HEK293 (cell line): ENCODE measurements around the gene PAK1.

ENCODE experiments used
- CTCF ChIA-PET: fragments of 350-600 bp; formaldehyde crosslinking; extraction: SDS; loops from one replicate; lab custom pipeline; 2021; ENCODE audit warnings: antibody characterized with exemption; lab: Yijun Ruan, JAX
- POLR2A ChIA-PET: fragments of 300-600 bp; formaldehyde crosslinking; extraction: SDS; loops from one replicate; lab custom pipeline; 2020; ENCODE audit warnings: antibody characterized with exemption, inconsistent platforms; lab: Yijun Ruan, JAX
- H3K27ac ChIP-seq: fragments of 200-500 bp; sonication (Bioruptor generic); 2 replicates; pipeline ENCODE4 v1.5.1; 2014; ENCODE audit warnings: low read depth, low read length, control low read depth, inconsistent platforms; ENCODE audit errors: extremely low read depth
- H3K36me3 ChIP-seq, 2 experiments: fragments of 200-500 bp in 1 of 2; sonication (Bioruptor generic) in 1 of 2; 1 replicate in 1 of 2; 2 replicates in 1 of 2; pipeline ENCODE4 v1.5.1; 2014 to 2017; ENCODE audit warnings: inconsistent platforms in 2 of 2, low read length in 2 of 2; ENCODE audit not compliant: control insufficient read depth in 2 of 2, insufficient read depth in 1 of 2
- H3K4me1 ChIP-seq: fragments of 200-500 bp; sonication (Bioruptor generic); 2 replicates; pipeline ENCODE4 v1.5.1; 2014; ENCODE audit warnings: mild to moderate bottlenecking, low read length, inconsistent platforms; ENCODE audit not compliant: control insufficient read depth, insufficient read depth
- H3K4me3 ChIP-seq: 2 replicates; pipeline ENCODE4 v1.5.1; 2011; ENCODE audit warnings: low read depth, mild to moderate bottlenecking, control low read depth, low read length, moderate library complexity
- H3K9me3 ChIP-seq: fragments of 200-500 bp; sonication (Bioruptor generic); 2 replicates; pipeline ENCODE4 v1.5.1; 2014; ENCODE audit warnings: low read depth, low read length, inconsistent platforms; ENCODE audit not compliant: control insufficient read depth, insufficient read depth
- ATF2 ChIP-seq: fragments of 450-650 bp; formaldehyde crosslinking; IDR thresholded peaks from 2 replicates; pipeline ENCODE4 v1.5.1; 2016; ENCODE audit warnings: missing biosample characterization, missing genetic modification characterization, low read depth
- KLF9 ChIP-seq: fragments of 450-650 bp; formaldehyde crosslinking; IDR thresholded peaks from 2 replicates; pipeline ENCODE4 v1.5.1; 2016; ENCODE audit warnings: missing biosample characterization, missing genetic modification characterization, low read depth
- PRDM1 ChIP-seq: fragments of 450-650 bp; formaldehyde crosslinking; IDR thresholded peaks from 2 replicates; pipeline ENCODE4; 2016; ENCODE audit warnings: missing biosample characterization, missing genetic modification characterization
- PRDM10 ChIP-seq: fragments of 450-650 bp; formaldehyde crosslinking; IDR thresholded peaks from 2 replicates; pipeline ENCODE4 v1.5.1; 2016; ENCODE audit warnings: missing biosample characterization, missing genetic modification characterization
- SP2 ChIP-seq: fragments of 450-650 bp; formaldehyde crosslinking; IDR thresholded peaks from 2 replicates; pipeline ENCODE4 v1.5.1; 2016; ENCODE audit warnings: missing biosample characterization, missing genetic modification characterization
- ZBTB7A ChIP-seq: fragments of 450-650 bp; formaldehyde crosslinking; IDR thresholded peaks from 2 replicates; pipeline ENCODE4 v1.5.1; 2016; ENCODE audit warnings: low read depth, missing biosample characterization, missing genetic modification characterization
- ZFP69B ChIP-seq: fragments of 450-650 bp; formaldehyde crosslinking; IDR thresholded peaks from 2 replicates; pipeline ENCODE4 v1.5.1; 2016; ENCODE audit warnings: missing biosample characterization, missing genetic modification characterization
- ZNF148 ChIP-seq: fragments of 450-650 bp; formaldehyde crosslinking; IDR thresholded peaks from 2 replicates; pipeline ENCODE4 v1.5.0; 2017; ENCODE audit warnings: missing biosample characterization, missing genetic modification characterization, borderline replicate concordance
- ZNF23 ChIP-seq: fragments of 450-650 bp; formaldehyde crosslinking; IDR thresholded peaks from 2 replicates; pipeline ENCODE4 v1.5.1; 2016; ENCODE audit warnings: missing biosample characterization, missing genetic modification characterization, borderline replicate concordance
- ZNF324 ChIP-seq: fragments of 450-650 bp; formaldehyde crosslinking; IDR thresholded peaks from 2 replicates; pipeline ENCODE4 v1.5.1; 2016; ENCODE audit warnings: missing biosample characterization, missing genetic modification characterization
- ZNF488 ChIP-seq: fragments of 450-650 bp; formaldehyde crosslinking; IDR thresholded peaks from 2 replicates; pipeline ENCODE4 v1.5.1; 2016; ENCODE audit warnings: missing biosample characterization, missing genetic modification characterization
- ZNF514 ChIP-seq: fragments of 450-650 bp; formaldehyde crosslinking; IDR thresholded peaks from 2 replicates; pipeline ENCODE4 v1.5.1; 2016; ENCODE audit warnings: missing biosample characterization, missing genetic modification characterization
- ZNF596 ChIP-seq: fragments of 450-650 bp; IDR thresholded peaks from 2 replicates; pipeline ENCODE4 v1.5.0; 2018; ENCODE audit warnings: missing biosample characterization, mild to moderate bottlenecking, missing genetic modification characterization, moderate library complexity
- ZNF610 ChIP-seq: fragments of 450-650 bp; formaldehyde crosslinking; IDR thresholded peaks from 2 replicates; pipeline ENCODE4 v1.5.1; 2016; ENCODE audit warnings: missing biosample characterization, missing genetic modification characterization, borderline replicate concordance
- ZNF623 ChIP-seq: fragments of 450-650 bp; formaldehyde crosslinking; IDR thresholded peaks from 2 replicates; pipeline ENCODE4 v1.5.1; 2016; ENCODE audit warnings: missing biosample characterization, missing genetic modification characterization
- ZNF629 ChIP-seq: fragments of 450-650 bp; formaldehyde crosslinking; IDR thresholded peaks from 2 replicates; pipeline ENCODE4 v1.5.1; 2017; ENCODE audit warnings: missing biosample characterization, missing genetic modification characterization
- ZNF785 ChIP-seq: fragments of 450-650 bp; formaldehyde crosslinking; IDR thresholded peaks from 2 replicates; pipeline ENCODE4 v1.5.1; 2016; ENCODE audit warnings: missing biosample characterization, missing genetic modification characterization

The PAK1 gene

GRCh38 chr11:77449060-77449521 lies 24.8 kb downstream of the PAK1 start:
- no peaks in the 10 kb centered on the region for H3K4me1 ChIP-seq
- H3K4me3 ChIP-seq = no peak overlapping the region
- ChIA-PET CTCF (interaction anchor here (0.7 to 1.4 kb wide), 3 partner anchors 21 to 170 kb away, joined by 4 to 6 read pairs (median 5); no protein-coding TSS in a partner anchor), POLR2A (no interaction called here)
- no peaks in the 10 kb centered on the region for H3K9me3 ChIP-seq
- no peak for TF ChIP-seq ZNF324 (tag by site-specific recombination)
- TF ChIP-seq ZNF623 (tag by site-specific recombination) = no peak
- TF ChIP-seq PRDM1 = no peak
- no peak for TF ChIP-seq KLF9
- H3K36me3 ChIP-seq = no peaks in the 10 kb centered on the region
- H3K27ac ChIP-seq = no peak overlapping the region

GRCh38 chr11:77448269-77448668 lies 25.6 kb downstream of the PAK1 start:
- ChIA-PET CTCF (interaction anchor here (0.8 kb wide), 1 partner anchor 171 kb away, joined by 4 read pairs; no protein-coding TSS in a partner anchor), POLR2A (no interaction called here)
- Histone ChIP-seq H3K9me3 (no peaks in the 10 kb centered on the region), H3K27ac (no peak overlapping the region), H3K36me3 (no peaks in the 10 kb centered on the region), H3K4me3 (no peak overlapping the region), H3K4me1 (no peaks in the 10 kb centered on the region)
- TF ChIP-seq ZNF785 (tag by site-specific recombination) = no peak
- no peak for TF ChIP-seq ZNF23 (tag by site-specific recombination)
- TF ChIP-seq ZNF610 (tag by site-specific recombination) = no peak
- no peak for TF ChIP-seq PRDM10 (tag by site-specific recombination)
- TF ChIP-seq ZNF629 (tag by site-specific recombination) = 0 out of 2 replicates have a peak, but pooled peaks have one; percentile 11
- no peak for TF ChIP-seq SP2
- no peak for TF ChIP-seq ZNF488 (tag by site-specific recombination)
- TF ChIP-seq ATF2 (tag by site-specific recombination) = peak; percentile 66
- TF ChIP-seq ZNF148 = no peak
- TF ChIP-seq ZFP69B = no peak
- no peak for TF ChIP-seq ZBTB7A
- TF ChIP-seq ZNF596 = no peak
- no peak for TF ChIP-seq ZNF514 (tag by site-specific recombination)
